COLO668 (cell line): ENCODE data around the gene GLT8D2.
A peak's percentile ranks its signal among the peaks of the same experiment; 100 is the strongest.

Experiments
- DNase-seq: peaks from one replicate; lab custom pipeline; 2025; ENCODE audit not compliant: unreplicated experiment; lab: John Stamatoyannopoulos, UW

The GLT8D2 gene, protein sequence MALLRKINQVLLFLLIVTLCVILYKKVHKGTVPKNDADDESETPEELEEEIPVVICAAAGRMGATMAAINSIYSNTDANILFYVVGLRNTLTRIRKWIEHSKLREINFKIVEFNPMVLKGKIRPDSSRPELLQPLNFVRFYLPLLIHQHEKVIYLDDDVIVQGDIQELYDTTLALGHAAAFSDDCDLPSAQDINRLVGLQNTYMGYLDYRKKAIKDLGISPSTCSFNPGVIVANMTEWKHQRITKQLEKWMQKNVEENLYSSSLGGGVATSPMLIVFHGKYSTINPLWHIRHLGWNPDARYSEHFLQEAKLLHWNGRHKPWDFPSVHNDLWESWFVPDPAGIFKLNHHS

DNA sequence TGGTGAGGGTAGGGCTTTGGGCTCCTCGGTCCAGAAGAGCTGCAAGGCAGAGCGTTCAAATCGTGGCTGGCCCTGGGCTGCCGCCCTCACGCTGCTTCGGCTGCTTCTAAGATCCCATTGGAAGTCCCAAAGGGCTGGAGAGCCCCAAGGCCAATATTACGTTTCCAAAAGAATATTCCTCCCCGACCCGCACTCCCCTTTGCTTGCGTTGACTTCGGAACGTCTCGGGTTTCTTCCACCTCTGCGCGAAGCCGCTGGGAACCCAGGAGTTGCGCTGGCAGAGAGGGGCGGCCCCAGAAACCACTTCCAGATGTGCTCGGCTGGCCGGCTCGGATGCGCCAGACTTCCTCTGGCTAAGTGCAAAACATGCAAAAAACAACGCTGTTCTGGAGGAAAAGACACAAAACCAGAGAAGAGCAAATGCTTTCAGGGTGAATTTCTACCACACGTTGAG, at the start of gene GLT8D2:
Gene GLT8D2 (minus strand): TSS at position 285 of the 454 bp plus-strand sequence. CDS start 30,539 bp downstream, outside the sequence.
- no peak for DNase-seq

DNA sequence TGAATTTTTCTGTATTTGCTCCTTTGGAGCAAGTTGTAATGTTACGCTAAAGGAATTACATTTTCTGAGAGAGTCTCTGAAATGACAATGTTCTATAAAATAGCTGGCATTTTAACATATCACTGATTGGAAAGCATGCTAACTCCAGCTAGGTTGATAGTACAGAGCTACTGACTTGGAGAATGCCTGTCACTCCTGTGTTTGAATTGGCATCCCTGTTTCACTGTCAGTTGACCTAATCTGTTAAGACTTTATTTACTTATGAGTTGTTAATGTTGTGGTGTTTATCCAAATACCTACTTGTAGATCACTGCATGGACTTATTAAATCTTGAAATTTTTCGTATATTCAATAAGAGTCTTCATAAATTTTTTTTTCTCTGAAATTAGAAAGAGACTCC, 48.0 kb upstream of the GLT8D2 start:
- no peak for DNase-seq

DNA sequence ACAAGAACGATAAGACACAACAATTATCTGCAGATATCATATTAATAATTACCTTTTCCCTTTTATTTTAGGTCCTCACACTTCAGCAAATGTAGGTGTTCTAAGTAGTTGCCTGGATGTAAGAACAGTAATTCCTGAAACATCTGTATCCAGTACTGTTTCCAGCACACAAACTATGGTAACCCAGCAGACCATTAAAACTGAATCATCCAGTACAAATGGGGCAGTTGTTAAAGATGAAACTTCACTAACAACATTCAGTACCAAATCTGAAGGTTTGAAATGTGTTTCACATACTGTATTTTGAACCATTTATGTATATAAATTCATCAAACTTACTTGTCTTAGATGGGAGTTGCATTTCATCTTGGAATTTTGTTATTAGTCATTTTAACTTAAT, 45.3 kb upstream of the GLT8D2 start:
- no peak for DNase-seq

DNA sequence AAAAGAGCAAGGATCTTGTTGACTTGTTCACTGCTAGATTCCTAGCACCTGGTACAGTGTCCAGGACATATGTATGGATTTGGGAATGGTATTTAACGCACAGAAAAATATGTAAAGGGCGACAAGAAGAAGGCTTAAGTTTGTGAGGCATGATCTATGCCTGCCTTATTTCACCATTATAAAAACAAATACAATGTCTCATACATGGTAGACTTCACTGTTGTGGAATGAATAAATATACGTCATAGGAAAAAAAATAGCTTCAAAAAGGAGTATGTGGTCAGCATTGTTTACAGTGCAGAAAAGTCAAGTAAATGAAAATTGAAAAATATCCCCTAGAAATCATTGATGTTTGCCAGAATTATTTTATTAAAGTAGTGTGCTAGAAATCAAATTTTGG, 44.3 kb upstream of the GLT8D2 start:
- no peak for DNase-seq

DNA sequence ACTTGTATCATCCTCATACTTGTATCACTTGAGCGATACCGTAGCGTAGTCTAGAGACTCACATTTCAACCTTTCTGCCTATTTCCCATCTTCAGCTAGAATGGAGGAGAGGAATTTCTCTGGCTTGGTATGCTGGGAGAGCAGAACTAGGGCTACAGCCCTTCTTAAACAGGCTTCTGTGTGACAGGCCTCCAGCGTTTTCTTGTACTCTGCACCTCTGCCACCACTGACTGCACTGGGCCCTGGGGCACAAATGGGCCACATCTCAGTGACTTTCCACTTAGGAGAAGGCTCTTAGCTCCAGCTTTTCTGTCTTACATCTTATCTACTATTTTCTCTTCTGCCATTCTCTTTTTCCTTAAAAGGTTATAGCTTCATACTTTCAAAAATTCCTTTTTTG, 41.1 kb upstream of the GLT8D2 start:
- DNase-seq = no peak

DNA sequence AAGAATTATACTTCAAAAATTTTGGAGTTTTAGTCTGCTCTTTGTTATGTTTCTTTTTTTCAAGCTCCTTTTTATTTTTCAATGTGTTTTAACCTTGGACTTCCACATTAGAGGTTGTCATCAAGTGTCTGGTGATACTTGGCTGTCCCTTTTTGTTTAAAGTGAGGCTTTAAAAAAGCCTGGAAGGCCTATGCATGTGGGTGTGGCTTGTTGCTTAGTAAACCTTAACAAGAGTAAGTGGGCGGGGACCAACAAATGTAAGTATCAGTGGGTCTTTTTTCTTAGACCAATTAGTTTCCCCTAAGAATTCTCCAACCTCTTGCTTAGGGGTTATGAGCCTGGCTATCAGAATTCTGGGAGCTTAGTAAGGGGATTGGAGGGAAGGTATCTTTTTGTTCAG, 40.7 kb upstream of the GLT8D2 start:
- DNase-seq = no peak

DNA sequence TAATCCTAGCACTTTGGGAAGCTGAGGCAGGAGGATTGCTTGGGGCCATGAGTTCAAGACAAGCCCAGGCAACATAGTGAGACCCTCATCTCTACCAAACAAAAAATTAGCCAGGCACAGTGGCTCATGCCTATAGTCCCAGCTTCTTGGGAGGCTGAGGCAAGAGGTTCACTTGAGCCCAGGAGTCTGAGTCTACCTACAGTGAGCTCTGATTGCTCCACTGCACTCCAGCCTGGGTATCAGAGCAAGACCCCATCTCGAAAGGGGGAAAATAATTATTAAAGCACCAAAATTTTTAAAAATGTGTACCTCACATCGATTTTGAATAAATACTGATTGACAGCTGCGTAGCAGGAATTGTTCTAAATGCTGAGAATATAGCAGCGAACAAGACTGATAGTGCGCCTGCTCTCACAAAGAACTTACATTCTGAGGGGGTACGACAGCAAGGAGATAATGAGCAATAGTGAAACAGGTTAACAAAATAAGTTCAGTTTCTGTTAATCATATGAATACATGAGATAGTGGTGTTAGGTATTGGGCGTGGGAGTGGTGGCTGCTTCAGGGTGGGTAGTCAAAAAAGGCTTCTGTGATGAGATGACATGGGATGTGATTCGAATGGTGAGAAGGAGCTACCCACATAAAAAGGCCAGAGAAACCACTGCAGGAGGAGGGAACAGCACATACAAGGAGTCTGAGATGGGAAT, 33.9 kb upstream of the GLT8D2 start:
- DNase-seq = no peak

DNA sequence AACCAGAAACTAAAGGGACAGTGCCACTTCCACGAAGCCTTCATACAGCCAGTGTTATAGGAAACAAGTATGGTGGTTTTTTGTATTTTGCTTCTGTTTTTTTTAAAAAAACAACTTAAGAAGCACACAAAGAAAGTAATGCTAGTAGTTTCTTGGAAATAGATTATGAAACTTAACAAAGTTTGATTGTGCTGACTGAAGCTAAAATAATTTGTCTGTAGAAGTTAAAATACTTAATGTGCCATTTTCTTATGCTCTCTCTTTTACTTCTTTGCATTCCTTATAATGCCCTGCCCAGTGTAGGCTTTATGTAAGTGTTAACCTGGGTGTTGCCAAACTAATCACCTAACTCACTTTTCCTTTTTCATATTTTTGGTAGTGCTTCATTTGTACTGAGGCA, 30.8 kb upstream of the GLT8D2 start:
- no peak for DNase-seq

DNA sequence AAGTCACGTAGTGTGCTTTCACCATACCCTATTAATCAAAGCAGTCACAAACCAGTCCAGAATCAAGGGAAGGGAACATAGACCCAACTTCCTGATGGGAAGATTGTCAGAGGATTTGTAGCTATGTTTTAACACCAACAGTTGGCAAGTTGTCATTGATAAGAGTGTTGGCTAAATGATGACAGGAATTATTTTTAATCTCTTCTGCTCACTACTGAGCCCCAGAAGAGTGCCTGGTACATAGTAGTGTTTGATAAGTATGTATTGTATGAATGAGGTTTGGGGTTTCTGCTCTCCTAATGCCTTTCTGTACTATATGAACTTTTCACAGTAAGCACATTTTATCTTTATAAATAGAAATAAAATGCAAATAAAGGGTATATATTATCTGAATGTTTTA, 29.0 kb upstream of the GLT8D2 start:
- no peak for DNase-seq

DNA sequence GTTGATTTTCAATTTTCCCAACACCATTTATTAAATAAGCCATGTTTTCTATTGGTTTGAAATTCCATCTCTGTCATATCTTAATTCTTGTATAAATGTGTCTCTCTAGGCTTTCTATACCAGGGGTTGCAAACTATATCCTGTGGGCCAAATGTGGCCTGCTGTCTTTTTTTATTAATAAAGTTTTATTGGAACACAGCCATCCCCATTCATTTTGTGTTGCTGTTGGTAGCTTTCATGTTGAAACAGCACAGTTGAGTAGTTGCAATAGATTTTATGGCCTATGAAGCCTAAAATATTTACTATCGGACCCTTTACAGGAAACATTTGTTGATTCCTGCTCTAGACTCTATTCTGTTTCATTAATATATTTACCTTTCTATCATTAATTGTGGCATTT, 23.7 kb upstream of the GLT8D2 start:
- no peak for DNase-seq

DNA sequence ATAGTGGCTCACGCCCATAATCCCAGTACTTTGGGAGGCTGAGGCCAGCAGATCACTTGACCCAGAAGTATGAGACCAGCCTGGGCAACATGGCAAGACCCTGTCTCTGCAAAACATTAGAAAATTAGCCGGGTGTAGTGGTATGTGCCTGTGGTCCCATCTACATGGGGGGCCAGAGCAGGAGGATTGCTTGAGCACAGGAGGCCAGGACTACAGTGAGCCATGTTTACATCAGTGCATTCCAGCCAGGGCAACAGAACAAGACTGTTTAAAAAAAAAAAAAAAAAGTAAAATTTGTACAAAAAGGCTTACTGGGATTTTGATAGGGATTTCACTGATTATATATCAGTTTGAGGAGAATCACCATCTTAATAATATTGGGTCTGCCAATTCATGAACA, 22.1 kb upstream of the GLT8D2 start:
- no peak for DNase-seq

DNA sequence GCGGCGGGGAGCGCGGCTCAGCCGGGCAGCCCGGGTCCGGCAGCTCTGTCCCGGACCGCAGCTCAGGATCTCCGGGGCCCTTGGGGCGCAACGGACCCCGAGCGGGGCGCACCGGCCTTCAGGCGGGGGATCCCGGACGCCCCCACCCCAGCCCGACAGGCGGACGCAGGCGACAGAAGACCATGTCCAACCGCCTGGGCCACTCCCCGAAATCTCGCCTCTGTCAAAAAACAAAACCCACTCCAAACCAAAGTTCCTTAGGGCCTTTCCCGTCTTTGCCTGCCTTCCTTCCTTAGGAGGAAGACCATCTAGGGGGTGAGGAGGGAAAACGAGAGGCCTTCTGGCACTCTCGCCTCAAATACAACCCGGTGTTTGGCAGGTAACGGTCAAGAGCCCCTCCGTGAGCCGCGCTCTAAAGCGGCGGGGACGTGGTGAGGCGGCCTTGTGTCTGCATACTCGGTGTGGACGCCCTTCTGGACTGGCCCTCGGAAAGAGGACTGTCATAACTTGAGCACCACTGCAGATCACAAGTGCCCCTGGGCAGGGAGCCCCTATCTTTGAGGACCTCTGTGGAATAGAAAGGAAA, 14.9 kb upstream of the GLT8D2 start:
- peak; percentile 48 for DNase-seq

DNA sequence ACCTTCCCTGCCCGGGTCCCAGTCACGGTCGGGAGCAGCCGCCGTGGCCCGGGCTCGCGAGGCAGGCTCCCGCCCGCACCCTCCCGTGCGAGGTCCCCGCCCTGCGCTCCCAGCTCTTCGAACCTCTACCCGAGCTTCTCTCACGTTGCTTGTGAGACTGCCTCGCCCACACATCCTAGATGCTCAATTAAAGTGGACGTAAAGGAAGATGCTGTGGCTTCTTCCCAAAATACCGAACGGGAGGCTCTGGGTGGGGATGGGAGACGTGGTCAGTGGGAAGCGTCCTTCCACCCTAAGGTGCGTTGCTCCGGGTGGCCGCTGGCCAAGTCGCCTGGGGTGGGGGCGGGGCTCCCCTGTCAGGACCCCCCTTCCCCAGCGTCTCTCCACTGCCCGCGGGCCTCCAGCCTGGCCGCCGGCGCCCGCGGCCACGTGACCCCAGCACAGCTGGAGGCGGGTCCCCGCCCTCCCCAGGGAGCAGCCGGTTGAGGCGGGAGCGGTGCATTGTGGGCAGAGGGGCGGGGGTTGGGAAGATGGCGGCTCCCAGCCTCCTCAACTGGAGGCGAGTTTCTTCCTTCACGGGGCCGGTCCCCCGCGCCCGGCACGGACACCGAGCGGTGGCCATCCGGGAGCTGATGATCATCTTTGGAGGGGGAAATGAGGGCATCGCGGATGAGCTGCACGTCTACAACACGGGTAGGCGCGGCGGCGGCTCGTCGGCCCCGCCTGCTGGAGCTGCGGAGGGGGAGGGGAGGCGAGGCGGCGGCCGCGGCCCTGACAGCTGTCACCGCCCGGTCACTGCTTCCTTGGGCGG, 14.2 kb upstream of the GLT8D2 start, which contains the start of gene HCFC2:
Gene HCFC2 (plus strand): TSS at position 501 of the 811 bp plus-strand sequence. CDS start 30 bp downstream, at position 531.
- peak; percentile 97 for DNase-seq

DNA sequence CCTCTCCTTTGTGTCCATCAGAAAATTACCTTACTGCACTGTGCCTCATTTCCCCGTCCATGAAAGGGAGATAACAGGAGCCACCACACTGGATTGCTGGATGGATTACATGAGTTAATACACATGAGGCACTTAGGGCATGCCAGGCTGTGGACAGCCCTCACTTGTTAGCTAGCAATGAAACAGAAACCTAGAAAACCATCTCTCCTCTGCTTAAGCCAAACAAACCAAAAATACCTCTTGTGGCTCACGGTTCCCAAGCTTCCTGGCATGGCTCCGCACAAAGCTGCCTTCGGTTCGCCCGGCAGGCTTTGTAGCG, 13.7 kb upstream of the GLT8D2 start:
- no peak for DNase-seq

DNA sequence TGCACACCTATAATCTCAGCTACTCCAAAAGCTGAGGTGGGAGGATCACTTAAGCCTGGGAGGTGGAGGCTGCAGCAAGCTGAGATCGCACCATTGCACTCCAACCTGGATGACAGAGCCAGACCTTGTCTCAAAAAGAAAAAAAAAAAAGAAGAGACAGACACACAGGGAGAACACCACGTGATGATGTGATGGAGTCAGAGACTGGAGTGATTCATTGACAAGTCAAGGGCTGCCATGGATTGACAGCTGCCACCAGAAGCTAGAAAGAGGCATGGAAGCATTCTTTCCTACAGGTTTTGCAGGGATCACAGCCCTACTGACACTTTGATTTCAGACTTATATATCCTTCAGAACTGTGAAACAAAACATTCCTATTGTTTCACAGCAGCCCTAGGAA, 10.8 kb upstream of the GLT8D2 start:
- no peak for DNase-seq

DNA sequence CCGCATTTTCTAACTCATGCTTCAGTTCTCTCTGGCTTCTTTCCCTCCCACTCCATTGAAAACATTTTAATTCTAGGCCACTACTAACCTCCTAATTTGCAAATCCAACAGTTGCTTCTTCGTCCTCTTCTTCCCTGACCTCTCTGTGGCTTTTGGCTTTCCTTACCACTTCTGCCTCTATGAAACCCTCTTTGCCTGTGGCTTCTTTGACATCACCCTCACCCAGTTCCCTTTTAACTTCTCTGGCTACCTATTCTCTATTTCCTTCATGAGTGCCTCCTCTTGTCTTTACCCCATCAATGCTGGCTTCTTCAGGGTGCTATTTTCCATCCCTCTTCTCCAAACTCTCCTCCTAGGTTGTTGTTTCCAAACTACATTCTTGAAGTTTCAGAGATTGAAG, 10.0 kb upstream of the GLT8D2 start:
- no peak for DNase-seq

DNA sequence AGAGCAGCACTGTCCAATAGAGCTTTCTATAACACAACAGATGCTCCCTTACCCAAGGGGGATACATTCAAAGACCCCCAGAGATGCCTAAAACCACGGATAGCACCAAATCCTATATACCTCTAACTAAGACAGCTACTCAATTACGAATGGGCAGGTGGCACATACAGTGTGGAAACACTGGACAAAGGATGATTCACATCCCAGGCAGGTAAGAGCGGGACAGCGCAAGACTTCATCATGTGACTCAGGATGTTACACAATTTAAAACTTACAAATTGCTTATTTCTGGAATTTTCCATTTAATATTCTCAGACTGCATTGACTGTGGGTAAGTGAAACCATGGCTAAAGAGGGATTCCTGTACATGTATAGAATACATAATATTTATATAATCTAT, 8.8 kb upstream of the GLT8D2 start:
- DNase-seq = no peak

DNA sequence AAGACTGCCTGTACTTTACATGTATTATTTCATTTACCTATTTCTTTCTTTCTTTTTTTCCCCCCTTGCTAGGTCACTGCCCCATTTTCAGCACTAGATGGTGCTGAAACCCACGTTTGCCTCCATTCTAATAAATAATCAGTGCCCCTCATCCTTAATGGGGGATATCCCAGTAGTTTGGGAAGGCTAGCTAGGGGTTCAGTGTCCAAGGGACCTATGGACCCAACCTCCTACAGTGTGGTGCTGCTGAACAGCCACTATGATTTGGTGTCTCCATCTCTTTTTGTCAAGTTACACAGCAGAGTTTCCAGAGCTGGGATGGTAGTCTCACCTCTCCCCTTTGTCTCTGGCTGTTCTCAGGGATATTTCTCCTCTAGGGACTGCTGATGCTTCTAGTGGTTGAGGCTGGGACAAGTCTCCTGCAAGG, 7.8 kb upstream of the GLT8D2 start:
- DNase-seq = no peak

DNA sequence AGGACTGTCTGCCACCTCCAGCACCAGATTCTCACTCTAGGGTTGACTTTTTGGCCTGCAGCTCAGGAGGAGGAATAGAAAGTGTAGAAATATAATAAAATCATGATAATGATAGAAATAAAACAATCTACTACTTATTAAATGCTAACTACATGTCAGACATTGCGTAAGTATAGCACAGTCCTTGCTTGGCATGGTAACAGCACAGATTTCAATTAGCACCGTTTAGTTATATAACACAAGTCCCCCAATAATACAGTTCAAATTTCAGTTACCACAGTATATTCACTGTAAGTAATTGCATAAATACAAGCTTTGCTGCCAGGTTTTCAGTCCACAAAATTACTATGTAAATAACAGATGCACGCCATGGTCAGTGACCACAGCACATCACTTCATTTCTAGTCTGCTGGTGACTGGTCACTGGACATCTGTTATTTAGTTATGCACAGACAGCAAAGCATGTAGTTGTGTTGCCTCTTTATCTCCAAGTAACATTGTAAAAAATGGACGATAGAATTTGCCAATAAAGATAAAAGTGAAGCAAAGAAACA, 6.5 kb upstream of the GLT8D2 start:
- DNase-seq = no peak

DNA sequence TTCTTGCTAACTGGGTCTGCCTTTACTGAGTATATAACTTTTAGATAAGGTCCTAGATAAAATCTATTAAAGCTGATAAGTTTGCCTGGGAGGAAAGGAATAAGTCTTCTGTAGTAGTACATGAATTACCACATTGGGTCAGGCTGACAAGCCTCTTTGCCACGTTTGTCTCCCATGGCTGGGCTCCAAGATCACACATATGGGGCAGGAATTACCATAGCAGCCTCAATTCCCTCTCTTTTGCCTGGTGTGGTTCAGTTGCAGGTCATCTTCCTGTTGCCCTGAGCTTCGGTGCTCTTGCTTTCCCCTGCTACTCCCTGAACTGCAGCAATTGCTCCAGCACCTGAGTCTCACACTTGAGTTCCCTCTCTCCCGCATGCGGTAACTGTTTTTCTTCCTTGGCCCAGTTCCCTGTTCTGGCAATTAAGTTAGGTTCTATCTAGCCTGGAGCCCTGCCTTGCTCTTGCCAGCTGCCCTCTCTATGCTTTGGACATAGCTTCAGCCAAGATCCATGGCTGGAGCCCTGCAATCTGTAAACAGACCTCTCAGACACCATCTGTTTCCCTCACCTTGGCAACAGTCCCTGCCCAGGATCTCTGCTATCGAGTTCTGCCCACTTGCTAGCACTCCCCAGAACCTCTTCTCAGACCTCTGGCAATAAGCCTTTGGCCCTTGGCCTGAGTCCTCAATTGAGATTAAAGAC, 5.8 kb upstream of the GLT8D2 start:
- peak; percentile 75 for DNase-seq
